Right lobe of liver (tissue), 6 donors: ENCODE data around the gene SRCIN1. TPM values are rescaled to one million over a fixed set of nuclear protein-coding genes. Genes with fewer than 3 reads are reported as not detected.

Source experiments
- ATAC-seq, 4 donors: fragments of 200-7000 bp; cut with Tn5 transposase; one replicate each; pipeline ENCODE4 v1.9.1; 2020; ENCODE audit warnings: mild to moderate bottlenecking in 4 of 4, moderate library complexity in 4 of 4
- DNase-seq, 3 donors: peaks; one replicate each; pipeline ENCODE4 v3.0.0-alpha.2; 2020
- H3K27ac ChIP-seq, 3 donors: fragments of 200-600 bp; one replicate each; pipeline ENCODE4 v1.8.0; 2022
- H3K27me3 ChIP-seq, 2 donors: fragments of 200-600 bp; one replicate each; pipeline ENCODE4 v1.8.0; 2022
- H3K36me3 ChIP-seq, 4 donors: fragments of 200-600 bp; sonication (generic) in 1 of 4; one replicate each; pipeline versions ENCODE4 v1.5.1 to v1.8.0; 2017 to 2022; ENCODE audit warnings: control low read depth in 1 of 4
- H3K4me1 ChIP-seq, 4 donors: fragments of 200-600 bp; sonication (generic) in 1 of 4; one replicate each; pipeline versions ENCODE4 v1.5.1 to v1.8.0; 2017 to 2022; ENCODE audit warnings: control low read depth in 1 of 4
- H3K4me3 ChIP-seq, 3 donors: fragments of 200-600 bp; one replicate each; pipeline ENCODE4 v1.8.0; 2022
- H3K9me3 ChIP-seq, 4 donors: fragments of 200-600 bp; sonication (generic) in 1 of 4; one replicate each; pipeline versions ENCODE4 v1.5.1 to v1.8.0; 2017 to 2022; ENCODE audit warnings: control low read depth in 1 of 4
- POLR2A ChIP-seq: fragments of 450-650 bp; IDR thresholded peaks from one replicate; pipeline ENCODE4 v1.6.1; 2017; ENCODE audit warnings: antibody characterized with exemption, mild to moderate bottlenecking
- WGBS: methylation state at CpG from one replicate; pipeline ENCODE4 v1.1.6; 2018; ENCODE audit warnings: low coverage, low lambda C conversion rate; ENCODE audit not compliant: insufficient coverage; ENCODE audit errors: missing lambda C conversion rate; 5-methylcytosine and 5-hydroxymethylcytosine counted together
- intact Hi-C, 2 donors: fragments of 100-400 bp; cut with DNase I; formaldehyde crosslinking; loops; one replicate each; pipeline versions ENCODE4 v1.11.2 to v1.14.1; 2022
- long read RNA-seq: library from polyadenylated mRNA; unstranded; transcript quantifications from one replicate; pipeline ENCODE4 v2.0.0, GENCODE V29; 2019
- total RNA-seq, 6 experiments: library from RNA; depleted of rRNA in 2 of 6; stranded (reverse); fragments of >200 nt in 2 of 6; fragmentation: NEBNext Ultra II Directional in 3 of 6; extraction: Animal tissue kit (Norgen Biotek cat#: 25700) in 3 of 6; gene quantifications; one replicate each; pipeline versions ENCODE4 v1.1.0 to v1.2.4, GENCODE V29; 2016 to 2023
- TF ChIP-seq, protein P1 (sequence below), 4 donors: fragments of 200-600 bp in 3 of 4; fragments of 450-650 bp in 1 of 4; IDR thresholded peaks; one replicate each; pipeline versions ENCODE4 v1.5.1 to v1.8.0; 2016 to 2022; ENCODE audit warnings: antibody characterized with exemption in 4 of 4, mild to moderate bottlenecking in 2 of 4
- donor health status: DM: no; HTN: yes; CAD: no.
- donor health status: DM: no; HTN: no; CAD: no.
- donor health status: DM: no; HTN: no; CAD: no.
- donor health status: DM: no; HTN: yes; CAD: no.
- donor health status: DM: no; HTN: yes; CAD: no.

Gene SRCIN1, protein sequence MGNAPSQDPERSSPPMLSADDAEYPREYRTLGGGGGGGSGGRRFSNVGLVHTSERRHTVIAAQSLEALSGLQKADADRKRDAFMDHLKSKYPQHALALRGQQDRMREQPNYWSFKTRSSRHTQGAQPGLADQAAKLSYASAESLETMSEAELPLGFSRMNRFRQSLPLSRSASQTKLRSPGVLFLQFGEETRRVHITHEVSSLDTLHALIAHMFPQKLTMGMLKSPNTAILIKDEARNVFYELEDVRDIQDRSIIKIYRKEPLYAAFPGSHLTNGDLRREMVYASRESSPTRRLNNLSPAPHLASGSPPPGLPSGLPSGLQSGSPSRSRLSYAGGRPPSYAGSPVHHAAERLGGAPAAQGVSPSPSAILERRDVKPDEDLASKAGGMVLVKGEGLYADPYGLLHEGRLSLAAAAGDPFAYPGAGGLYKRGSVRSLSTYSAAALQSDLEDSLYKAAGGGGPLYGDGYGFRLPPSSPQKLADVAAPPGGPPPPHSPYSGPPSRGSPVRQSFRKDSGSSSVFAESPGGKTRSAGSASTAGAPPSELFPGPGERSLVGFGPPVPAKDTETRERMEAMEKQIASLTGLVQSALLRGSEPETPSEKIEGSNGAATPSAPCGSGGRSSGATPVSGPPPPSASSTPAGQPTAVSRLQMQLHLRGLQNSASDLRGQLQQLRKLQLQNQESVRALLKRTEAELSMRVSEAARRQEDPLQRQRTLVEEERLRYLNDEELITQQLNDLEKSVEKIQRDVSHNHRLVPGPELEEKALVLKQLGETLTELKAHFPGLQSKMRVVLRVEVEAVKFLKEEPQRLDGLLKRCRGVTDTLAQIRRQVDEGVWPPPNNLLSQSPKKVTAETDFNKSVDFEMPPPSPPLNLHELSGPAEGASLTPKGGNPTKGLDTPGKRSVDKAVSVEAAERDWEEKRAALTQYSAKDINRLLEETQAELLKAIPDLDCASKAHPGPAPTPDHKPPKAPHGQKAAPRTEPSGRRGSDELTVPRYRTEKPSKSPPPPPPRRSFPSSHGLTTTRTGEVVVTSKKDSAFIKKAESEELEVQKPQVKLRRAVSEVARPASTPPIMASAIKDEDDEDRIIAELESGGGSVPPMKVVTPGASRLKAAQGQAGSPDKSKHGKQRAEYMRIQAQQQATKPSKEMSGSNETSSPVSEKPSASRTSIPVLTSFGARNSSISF
- 10 to 100 TPM in 4 of 6 experiments, 1 to 10 TPM in 2; 5.6 to 17.6 (median 11.5) TPM for total RNA-seq
- long read RNA-seq = 0 reads

DNA sequence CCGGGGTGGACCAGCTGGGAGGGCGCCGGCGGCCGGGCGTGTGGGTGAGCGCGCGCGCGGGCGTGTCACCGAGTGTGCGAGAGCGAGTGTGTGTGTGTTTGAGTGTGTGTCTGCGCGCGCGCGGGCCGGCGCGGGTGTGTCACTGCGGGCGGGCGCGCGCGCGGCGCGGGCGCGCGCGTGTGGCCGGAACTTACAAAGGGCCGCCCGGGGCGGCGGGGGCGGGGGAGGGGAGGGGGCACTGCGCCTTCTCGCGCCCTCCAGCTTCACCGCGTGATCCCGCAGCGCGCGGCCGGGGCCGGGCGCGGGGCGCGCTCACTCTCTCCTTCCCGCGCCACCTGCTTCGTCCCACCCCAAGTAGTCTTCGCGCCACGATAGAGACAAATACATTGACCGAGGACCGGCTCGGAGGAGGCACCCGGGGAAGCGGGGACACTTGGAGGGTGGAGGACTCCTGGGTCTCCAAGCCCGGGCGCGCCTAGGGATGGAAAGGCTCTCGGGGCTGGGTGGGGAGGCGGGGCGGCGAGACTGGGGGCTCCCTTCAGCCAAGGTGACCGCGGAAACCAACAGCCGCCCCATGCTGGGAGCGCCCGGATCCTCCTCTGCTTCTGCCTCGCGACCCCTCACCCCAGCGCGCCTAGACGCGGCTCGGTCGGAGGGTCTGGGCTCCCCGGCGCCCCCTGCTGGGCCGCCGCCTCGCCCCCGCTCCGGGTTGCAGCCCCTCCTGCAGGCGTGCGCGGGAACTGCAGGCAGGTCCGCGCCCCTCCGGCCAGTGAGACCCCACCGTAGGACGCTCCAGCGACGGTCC is at the start of gene SRCIN1:
TSS of gene SRCIN1 (minus strand) at position 112 of the 805 bp plus-strand sequence. CDS start 247 bp downstream, outside the sequence.
- Histone ChIP-seq H3K27ac (peak within 1 kb of the TSS in 2 of 3 donors; percentile 73 to 75), H3K9me3 (no peaks in the 10 kb centered on the region), H3K4me1 (peaks cover 0 to 20% (median 3%) of the 10 kb centered on the region in 4 donors), H3K27me3 (no peaks in the 10 kb centered on the region), H3K4me3 (peak within 1 kb of the TSS; percentile 66 to 70 (median 68)), H3K36me3 (no peaks in the 10 kb centered on the region)
- DNase-seq (peak in 2 of 3 donors; percentile 69 to 73), ATAC-seq (peak; percentile 59 to 74 (median 68))
- no peak for TF ChIP-seq POLR2A
- TF ChIP-seq, protein P1, sequence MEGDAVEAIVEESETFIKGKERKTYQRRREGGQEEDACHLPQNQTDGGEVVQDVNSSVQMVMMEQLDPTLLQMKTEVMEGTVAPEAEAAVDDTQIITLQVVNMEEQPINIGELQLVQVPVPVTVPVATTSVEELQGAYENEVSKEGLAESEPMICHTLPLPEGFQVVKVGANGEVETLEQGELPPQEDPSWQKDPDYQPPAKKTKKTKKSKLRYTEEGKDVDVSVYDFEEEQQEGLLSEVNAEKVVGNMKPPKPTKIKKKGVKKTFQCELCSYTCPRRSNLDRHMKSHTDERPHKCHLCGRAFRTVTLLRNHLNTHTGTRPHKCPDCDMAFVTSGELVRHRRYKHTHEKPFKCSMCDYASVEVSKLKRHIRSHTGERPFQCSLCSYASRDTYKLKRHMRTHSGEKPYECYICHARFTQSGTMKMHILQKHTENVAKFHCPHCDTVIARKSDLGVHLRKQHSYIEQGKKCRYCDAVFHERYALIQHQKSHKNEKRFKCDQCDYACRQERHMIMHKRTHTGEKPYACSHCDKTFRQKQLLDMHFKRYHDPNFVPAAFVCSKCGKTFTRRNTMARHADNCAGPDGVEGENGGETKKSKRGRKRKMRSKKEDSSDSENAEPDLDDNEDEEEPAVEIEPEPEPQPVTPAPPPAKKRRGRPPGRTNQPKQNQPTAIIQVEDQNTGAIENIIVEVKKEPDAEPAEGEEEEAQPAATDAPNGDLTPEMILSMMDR (IDR thresholded peaks at IDR 0.05) = peak; percentile 97 to 99 (median 98)
- WGBS = no CpG with 5 or more reads among the region's 105 CpGs
- intact Hi-C loops = no loop called here

DNA sequence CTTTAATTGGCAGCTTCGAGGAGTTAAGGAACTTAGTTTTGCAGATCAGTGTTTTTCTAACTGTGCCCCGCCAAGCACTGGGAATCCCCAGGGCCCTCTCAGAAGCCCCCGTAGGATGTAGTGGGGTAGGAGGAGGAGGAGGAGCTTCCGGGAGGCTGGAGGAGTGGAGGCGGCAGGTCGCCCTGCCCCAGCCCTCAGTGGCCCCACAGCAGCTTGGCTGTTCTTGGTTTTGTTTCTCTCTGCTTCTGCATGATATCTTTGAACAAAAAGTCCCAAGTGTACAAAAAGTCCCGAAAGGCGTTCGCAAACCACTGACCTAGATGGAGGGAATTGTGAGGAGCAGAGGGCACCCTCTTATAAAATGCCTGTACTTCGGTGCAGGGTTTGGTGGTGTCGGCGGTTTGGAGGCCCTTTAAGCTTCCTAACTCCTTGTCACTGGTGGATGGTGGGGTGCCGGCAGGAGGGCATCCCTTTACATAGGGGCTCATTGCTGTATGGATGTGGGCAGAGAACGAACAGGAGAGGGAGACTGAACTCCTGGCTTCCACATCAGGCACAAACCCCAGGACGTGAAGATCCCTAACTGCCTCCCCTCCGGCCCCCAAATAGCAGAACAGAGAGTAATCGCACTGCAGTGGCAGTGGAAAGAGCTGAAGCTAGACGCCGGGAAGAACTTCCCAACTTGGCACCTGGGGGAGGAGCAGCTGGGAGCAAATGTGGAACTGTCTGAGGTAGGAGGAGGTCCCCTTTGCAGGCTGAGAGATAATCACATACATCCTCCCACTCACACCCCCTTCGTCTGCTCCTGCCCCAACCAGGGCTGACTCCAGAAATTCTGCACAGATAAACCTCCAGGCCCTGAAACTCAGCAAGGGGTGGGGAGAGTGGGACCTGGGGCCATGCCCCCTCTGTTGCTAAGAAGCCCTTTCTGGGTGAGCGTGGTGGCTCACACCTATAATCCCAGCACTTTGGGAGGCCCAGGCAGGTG is 49.0 kb upstream of the SRCIN1 start:
- H3K4me3 ChIP-seq = no peak overlapping the region
- 36% methylated on average over 10 of the region's 21 CpGs for WGBS
- no peak overlapping the region for H3K27ac ChIP-seq
- ATAC-seq (no peak), DNase-seq (peak in 1 of 3 donors; percentile 19)
- intact Hi-C loops = loop anchor here in 1 of 2 donors (5.0 kb wide), 1 partner anchor 162 kb away; no protein-coding TSS in a partner anchor
- no peak for TF ChIP-seq POLR2A
- TF ChIP-seq, protein P1 (IDR thresholded peaks at IDR 0.05) = no peak
- H3K36me3 ChIP-seq = no peaks in the 10 kb centered on the region
- H3K9me3 ChIP-seq = no peaks in the 10 kb centered on the region
- no peaks in the 10 kb centered on the region for H3K4me1 ChIP-seq
- H3K27me3 ChIP-seq = no peaks in the 10 kb centered on the region

DNA sequence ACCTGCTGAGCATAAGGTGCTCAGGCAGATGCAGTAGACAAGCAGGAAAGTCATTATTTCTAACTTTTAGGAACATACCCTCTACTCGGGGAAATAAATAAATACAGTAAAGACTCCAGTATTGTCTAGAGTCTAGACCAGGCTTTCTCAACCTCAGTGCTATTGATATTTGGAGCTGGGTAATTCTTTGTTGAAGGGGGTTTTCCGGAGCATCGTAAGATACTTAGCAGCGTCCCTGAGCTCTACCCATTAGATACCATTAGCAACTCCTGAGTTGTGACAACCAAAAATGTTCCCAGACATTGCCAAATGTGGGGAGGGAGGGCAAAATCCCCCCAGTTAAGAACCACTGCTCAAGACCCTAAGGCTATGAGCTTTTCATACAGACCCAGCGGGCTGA is 47.9 kb upstream of the SRCIN1 start:
- 83% methylated on average over 2 of the region's 5 CpGs for WGBS
- no peak overlapping the region for H3K4me3 ChIP-seq
- H3K27ac ChIP-seq = no peak overlapping the region
- TF ChIP-seq, protein P1 (IDR thresholded peaks at IDR 0.05) = no peak
- no peak for TF ChIP-seq POLR2A
- H3K36me3 ChIP-seq = no peaks in the 10 kb centered on the region
- H3K4me1 ChIP-seq = no peaks in the 10 kb centered on the region
- intact Hi-C loops = no loop called here
- no peaks in the 10 kb centered on the region for H3K27me3 ChIP-seq
- DNase-seq = peak in 1 of 3 donors; percentile 1
- H3K9me3 ChIP-seq = no peaks in the 10 kb centered on the region
- ATAC-seq = no peak
